Ascending aorta (tissue), 2 donors: ENCODE measurements around the gene NRXN2. TPM values are rescaled to one million over a fixed set of nuclear protein-coding genes. Genes with fewer than 3 reads are reported as not detected.

ENCODE experiments used
- DNase-seq, 2 donors: peaks; one replicate each; pipeline ENCODE4 v3.0.0-alpha.2; 2019; ENCODE audit warnings: low spot score in 2 of 2
- H3K27ac ChIP-seq, 2 donors: fragments of 200-600 bp; sonication (generic); one replicate each; pipeline ENCODE4 v1.5.1; 2016 to 2017; ENCODE audit warnings: mild to moderate bottlenecking in 1 of 2
- H3K27me3 ChIP-seq: fragments of 200-600 bp; sonication (generic); one replicate; pipeline ENCODE4 v1.5.1; 2017
- H3K36me3 ChIP-seq, 2 donors: fragments of 200-600 bp; sonication (generic); one replicate each; pipeline ENCODE4 v1.5.1; 2016
- H3K4me1 ChIP-seq, 2 donors: fragments of 200-600 bp; sonication (generic); one replicate each; pipeline ENCODE4 v1.5.1; 2016 to 2017; ENCODE audit warnings: mild to moderate bottlenecking in 1 of 2
- H3K4me3 ChIP-seq, 2 donors: fragments of 200-600 bp; sonication (generic); one replicate each; pipeline ENCODE4 v1.5.1; 2016 to 2017; ENCODE audit warnings: mild to moderate bottlenecking in 1 of 2
- H3K9me3 ChIP-seq, 2 donors: fragments of 200-600 bp; sonication (generic); one replicate each; pipeline ENCODE4 v1.5.1; 2016
- intact Hi-C: fragments of 100-400 bp; cut with DNase I; formaldehyde crosslinking; loops from one replicate; pipeline ENCODE4 v1.15.1; 2023
- total RNA-seq: library from RNA; depleted of rRNA; stranded (reverse); fragments of >200 nt; gene quantifications from one replicate; pipeline ENCODE4 v1.1.0, GENCODE V29; 2016
- TF ChIP-seq, protein P1 (sequence below), 3 experiments: fragments of 200-600 bp in 2 of 3; fragments of 450-650 bp in 1 of 3; sonication (generic) in 2 of 3; IDR thresholded peaks; one replicate each; pipeline ENCODE4 v1.5.1; 2016 to 2019; ENCODE audit warnings: antibody characterized with exemption in 3 of 3, mild to moderate bottlenecking in 1 of 3, moderate library complexity in 1 of 3

NRXN2 gene
- total RNA-seq, 1 donor from 2014 or later = 26.0 TPM

DNA sequence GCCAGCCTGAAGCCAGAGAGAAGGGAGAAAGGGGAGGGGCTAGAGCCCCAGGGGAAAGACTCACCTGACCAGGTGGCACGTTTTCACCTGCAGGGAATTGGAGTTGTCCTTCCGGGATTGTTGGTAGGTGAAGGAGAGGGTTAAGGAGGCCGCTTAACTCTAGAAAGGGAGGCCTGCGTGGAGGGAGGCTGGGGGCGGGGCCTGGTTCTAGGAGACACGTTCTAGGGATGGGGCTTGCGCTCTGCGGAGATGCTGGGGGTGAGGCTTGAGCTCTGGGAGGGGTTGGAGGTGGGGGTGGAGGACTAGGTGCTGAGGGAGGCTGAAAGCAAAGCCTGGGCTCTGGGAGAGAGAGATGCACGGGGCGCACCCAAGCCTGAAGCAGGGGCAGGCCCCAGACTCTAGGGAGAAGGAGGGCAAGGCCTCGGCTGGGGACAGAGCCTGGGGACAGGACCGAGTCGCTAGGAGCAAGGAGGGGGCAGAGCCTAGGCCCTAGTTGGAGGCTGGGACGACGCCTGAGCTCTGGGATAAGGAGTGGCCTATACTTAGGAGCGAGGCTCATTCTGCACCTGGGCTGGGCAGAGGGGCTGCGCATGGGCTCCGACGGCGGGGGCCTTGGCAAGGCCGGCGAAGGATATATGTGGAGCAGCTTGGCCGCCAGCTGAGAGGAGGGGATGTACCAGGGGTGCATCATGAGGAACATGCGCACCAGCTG, 18.5 kb upstream of the NRXN2 start:
- H3K9me3 ChIP-seq = no peaks in the 10 kb centered on the region
- H3K4me3 ChIP-seq = no peak overlapping the region
- peak overlapping the region in 1 of 2 donors; percentile 91 for H3K27ac ChIP-seq
- intact Hi-C loops = loop anchor here (2.0 kb wide), 1 partner anchor 61 kb away; the partner anchor contains the start of gene MAP4K2
- DNase-seq = no peak
- H3K36me3 ChIP-seq = peaks cover 8 to 16% of the 10 kb centered on the region in 2 donors
- peaks cover 4 to 11% of the 10 kb centered on the region in 2 donors for H3K4me1 ChIP-seq
- TF ChIP-seq, protein P1, sequence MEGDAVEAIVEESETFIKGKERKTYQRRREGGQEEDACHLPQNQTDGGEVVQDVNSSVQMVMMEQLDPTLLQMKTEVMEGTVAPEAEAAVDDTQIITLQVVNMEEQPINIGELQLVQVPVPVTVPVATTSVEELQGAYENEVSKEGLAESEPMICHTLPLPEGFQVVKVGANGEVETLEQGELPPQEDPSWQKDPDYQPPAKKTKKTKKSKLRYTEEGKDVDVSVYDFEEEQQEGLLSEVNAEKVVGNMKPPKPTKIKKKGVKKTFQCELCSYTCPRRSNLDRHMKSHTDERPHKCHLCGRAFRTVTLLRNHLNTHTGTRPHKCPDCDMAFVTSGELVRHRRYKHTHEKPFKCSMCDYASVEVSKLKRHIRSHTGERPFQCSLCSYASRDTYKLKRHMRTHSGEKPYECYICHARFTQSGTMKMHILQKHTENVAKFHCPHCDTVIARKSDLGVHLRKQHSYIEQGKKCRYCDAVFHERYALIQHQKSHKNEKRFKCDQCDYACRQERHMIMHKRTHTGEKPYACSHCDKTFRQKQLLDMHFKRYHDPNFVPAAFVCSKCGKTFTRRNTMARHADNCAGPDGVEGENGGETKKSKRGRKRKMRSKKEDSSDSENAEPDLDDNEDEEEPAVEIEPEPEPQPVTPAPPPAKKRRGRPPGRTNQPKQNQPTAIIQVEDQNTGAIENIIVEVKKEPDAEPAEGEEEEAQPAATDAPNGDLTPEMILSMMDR (IDR thresholded peaks at IDR 0.05) = no peak
- no peaks in the 10 kb centered on the region for H3K27me3 ChIP-seq

DNA sequence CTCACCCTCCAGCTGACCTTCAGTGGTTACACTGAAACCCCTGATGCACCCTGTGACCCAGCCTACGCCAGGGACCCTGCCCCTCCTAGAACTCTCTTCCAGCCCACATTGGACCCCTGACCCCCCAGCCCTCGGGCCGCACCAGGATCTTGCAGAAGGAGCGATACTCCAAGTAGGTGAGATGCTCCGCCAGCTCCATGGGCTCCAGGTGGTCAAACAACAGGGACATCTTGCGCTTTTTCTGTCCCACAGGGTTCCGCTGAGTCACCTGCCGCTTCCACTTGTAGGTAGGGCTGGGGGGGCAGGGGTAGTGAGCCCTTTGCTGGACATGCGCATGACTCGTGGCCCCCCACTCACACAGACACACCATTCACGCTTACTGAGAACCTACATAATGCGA, 16.9 kb upstream of the NRXN2 start:
- H3K27me3 ChIP-seq = no peaks in the 10 kb centered on the region
- H3K4me1 ChIP-seq = peaks cover 4 to 11% of the 10 kb centered on the region in 2 donors
- TF ChIP-seq, protein P1 (IDR thresholded peaks at IDR 0.05) = no peak
- intact Hi-C loops = no loop called here
- no peak for DNase-seq
- H3K4me3 ChIP-seq = no peak overlapping the region
- H3K36me3 ChIP-seq = peaks cover 24 to 31% of the 10 kb centered on the region in 2 donors
- no peaks in the 10 kb centered on the region for H3K9me3 ChIP-seq
- H3K27ac ChIP-seq = no peak overlapping the region

DNA sequence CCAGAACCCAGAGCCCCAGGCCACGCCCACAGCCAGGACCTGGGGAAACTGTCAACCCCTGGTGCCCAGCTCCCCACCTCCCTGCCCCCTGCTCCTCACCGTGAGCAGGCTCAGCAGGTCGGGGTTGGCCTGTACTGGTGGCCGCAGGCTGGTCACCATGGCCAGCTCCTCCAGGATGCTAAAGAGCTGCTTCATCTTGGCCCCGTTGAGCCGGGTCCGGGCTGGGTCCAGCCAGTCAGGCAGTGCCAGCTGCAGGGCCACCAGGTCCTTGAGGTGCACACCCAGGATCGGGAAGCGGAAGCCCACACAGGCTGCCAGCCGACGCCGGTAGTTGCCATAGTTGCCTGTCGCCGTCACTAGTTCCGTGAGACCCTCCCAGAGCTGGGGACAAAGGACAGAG, 13.7 kb upstream of the NRXN2 start:
- H3K36me3 ChIP-seq = peaks cover 41 to 50% of the 10 kb centered on the region in 2 donors
- DNase-seq = no peak
- H3K9me3 ChIP-seq = no peaks in the 10 kb centered on the region
- H3K27me3 ChIP-seq = no peaks in the 10 kb centered on the region
- no peak overlapping the region for H3K27ac ChIP-seq
- no peaks in the 10 kb centered on the region for H3K4me1 ChIP-seq
- TF ChIP-seq, protein P1 (IDR thresholded peaks at IDR 0.05) = no peak
- H3K4me3 ChIP-seq = no peak overlapping the region
- intact Hi-C loops = no loop called here

DNA sequence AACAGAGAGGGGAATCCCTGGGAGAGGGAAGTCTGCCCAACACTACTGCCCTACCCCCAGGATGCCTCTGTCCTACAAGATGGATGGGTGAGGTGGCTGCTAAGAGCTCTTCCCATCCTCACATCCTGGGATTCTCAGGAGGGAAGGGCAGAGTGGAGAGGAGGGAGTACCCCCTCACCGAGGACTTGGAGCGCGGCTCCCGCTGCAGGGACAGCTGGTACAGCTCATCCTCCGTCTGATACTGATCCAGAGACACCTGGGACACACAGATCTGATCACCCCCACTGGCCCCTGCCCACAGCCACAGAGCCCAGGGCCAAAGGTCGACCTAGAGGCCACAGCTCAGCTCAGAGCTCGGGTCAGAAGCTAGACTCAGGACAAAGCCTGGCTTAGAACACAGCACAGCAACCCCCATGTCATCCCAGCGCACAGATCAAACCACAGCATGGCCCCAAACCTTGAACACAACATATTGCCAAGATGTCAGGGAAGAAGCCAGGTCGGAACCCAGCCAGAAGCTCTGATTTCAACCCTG, 12.8 kb upstream of the NRXN2 start:
- Histone ChIP-seq H3K36me3 (peaks cover 41 to 58% of the 10 kb centered on the region in 2 donors), H3K9me3 (no peaks in the 10 kb centered on the region), H3K4me1 (no peaks in the 10 kb centered on the region), H3K27me3 (no peaks in the 10 kb centered on the region), H3K27ac (no peak overlapping the region), H3K4me3 (no peak overlapping the region)
- TF ChIP-seq, protein P1 (IDR thresholded peaks at IDR 0.05) = no peak
- intact Hi-C loops = no loop called here
- no peak for DNase-seq

DNA sequence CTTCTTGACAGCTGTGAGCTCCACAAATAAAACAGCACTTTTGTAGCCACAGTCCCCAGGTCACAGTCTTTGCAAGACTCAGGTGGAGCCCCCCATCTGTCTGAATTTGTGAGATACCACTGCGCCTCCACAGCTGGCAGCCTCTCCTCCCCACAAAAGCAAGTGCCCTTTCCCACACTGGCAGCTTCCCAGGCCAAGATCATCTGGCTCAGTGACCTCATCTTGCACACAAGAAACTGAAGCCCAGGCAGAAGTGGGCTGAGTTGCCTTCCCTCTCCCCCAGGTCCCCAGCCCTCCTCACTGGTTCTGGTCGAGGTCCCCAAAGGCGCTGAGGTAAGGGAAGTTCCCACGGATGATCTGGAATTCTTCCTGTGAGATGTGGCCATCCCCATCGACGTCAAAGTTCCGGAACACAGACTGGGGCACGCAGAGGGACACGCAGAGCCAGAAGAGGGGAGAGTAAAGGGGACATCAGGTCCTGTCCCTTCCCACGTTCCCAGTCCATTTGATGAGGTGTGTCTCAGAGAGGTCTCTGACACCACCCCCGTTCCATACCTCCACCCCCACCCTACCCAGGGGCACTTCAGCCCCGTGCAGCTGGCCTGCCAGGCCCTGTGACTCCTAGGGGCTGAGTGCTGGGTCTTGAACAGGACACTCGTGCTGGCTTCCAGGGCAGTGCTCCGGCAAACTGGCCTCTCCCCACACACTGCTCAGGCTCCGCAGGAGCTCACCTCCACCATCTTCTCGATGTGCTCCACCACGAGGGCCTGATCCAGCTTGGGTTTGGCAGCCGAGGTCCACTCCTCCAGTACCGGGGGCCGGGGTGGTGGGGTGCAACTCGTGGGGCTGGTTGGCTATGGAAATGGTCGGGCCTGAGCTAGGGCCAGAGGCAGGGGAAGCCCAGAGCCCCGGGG, 12.1 kb upstream of the NRXN2 start:
- no peak for DNase-seq
- H3K9me3 ChIP-seq = no peaks in the 10 kb centered on the region
- no peaks in the 10 kb centered on the region for H3K27me3 ChIP-seq
- H3K4me3 ChIP-seq = no peak overlapping the region
- TF ChIP-seq, protein P1 (IDR thresholded peaks at IDR 0.05) = no peak
- intact Hi-C loops = no loop called here
- peaks cover 41 to 65% of the 10 kb centered on the region in 2 donors for H3K36me3 ChIP-seq
- H3K4me1 ChIP-seq = no peaks in the 10 kb centered on the region
- H3K27ac ChIP-seq = no peak overlapping the region
